Measurements from ENCODE around the gene SPG7.

- TF ChIP-seq CTCF (IDR thresholded peaks at IDR 0.05; ENCODE audit: poor library complexity) (no peak), EZH2 (IDR thresholded peaks at IDR 0.05; ENCODE audit: borderline replicate concordance) (no peak), EZH2phosphoT487 (IDR thresholded peaks at IDR 0.05; ENCODE audit: low read depth, severe bottlenecking, unreplicated experiment) (no peak)
Observed at GRCh38 chr16:89493776-89494175, 14.4 kb upstream of the SPG7 start.

Measured in hepatocyte (in vitro differentiated cells).